Hematopoietic multipotent progenitor cell treated with erythropoietin and hydrocortisone succinate and interleukin-3 and kit ligand, for 4 days (in vitro differentiated cells): ENCODE data around the gene AUTS2.
A peak's percentile ranks its signal among the peaks of the same experiment; 100 is the strongest.

Source experiments
- DNase-seq: peaks from one replicate; pipeline ENCODE4 v3.0.0-alpha.2; 2015

AUTS2 gene

GRCh38 chr7:70098133-70098561 lies 499.9 kb downstream of the AUTS2 start:
- peak; percentile 17 for DNase-seq

- DNase-seq: no peak
Measured at GRCh38 chr7:70098905-70099672, 500.8 kb downstream of the AUTS2 start.

DNA sequence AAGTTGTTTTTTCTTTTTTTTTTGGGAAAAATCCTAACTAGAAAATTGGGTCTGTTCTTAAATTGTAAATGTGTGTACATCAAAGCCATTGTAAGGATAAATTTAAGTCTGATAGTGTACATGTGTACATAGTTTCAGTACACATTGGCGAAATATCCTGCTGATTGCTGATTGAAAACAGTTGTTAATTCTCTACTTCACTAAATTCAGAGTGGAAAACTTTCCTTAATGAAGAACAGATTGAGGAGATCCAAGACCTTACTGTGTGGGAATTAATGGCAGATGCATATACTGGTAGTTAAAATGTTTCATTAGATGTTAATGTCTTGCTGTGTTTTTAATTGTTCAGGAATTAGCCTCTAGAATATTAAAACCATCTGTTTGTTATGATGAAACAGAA lies 506.0 kb downstream of the AUTS2 start:
- no peak for DNase-seq

DNA sequence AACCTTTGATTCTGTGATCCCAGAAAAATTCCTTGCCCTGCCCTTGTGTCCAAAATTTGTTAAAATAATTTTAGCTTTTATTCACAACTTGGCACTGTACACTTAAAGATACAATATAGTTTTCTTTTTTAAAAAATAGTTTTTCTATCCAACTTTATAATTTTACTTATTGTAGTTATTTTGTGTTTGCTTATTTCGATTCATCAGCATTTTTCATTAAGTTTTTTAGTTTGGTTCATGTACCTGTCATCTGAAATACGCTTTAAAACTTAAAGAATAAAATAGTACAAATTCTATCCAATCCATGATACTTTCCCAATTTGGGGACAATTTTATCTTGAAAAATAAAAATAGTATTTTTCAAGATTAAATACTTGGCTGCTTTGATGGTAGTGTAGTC lies 514.8 kb downstream of the AUTS2 start:
- DNase-seq: no peak

- no peak for DNase-seq
Measured at GRCh38 chr7:70113536-70113935, 515.3 kb downstream of the AUTS2 start.

DNA sequence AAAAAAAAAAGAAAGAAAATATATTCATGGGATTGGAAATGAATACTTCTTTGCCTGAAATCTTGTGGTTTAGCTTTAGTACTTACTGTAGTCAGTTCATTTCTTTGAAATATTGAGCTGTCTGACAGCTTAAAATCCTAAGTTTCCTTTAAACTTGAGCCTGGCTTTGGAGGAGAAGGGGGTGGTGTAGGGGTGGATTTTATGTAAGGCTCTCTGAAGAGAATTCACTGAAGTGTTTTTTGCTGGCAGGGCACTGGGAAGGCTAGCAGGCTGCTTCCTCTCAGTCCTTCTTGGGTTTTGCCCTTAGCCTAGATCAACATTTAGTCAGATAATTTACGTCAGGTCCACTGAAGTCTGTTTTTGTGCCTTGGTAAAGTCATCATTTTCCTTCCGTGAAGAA lies 516.5 kb downstream of the AUTS2 start:
- DNase-seq: no peak

DNA sequence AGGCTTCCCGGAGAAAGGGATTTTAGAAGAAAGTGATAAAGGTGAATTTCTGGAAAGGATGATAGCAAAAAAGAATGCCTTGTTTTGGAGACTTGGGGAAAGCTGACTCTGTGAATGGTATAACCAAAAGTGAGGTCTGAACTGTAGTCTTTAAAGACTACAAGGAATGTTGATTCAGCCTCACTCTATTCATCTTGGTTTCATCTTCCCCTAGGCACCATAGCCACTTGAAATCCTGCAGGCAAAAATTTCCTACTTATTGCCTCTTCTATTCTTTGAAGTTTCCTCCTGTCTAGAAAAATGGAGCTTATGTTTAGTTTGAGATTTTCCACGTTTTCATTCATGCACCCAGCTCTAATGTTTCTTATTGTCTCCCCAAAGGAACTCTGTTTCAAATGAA lies 518.0 kb downstream of the AUTS2 start:
- no peak for DNase-seq

DNA sequence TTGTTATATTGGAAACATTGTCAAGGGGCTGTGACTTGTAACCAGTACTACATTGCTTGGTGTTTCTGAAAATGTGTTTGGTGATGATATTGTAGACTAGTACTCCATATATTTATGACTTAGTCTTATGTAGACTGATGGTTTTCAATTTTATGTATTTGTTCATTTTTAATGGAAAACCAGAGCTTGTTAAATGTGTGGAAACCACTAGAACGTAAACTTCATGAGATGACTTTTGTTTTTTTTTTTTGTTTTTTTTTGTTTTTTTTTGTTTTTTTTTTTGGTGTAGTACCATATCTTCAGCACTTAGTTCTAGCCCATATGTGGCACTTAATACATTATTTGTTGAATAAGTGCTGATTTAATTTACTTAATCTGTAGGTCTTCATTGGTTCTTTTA lies 518.6 kb downstream of the AUTS2 start:
- no peak for DNase-seq

DNA sequence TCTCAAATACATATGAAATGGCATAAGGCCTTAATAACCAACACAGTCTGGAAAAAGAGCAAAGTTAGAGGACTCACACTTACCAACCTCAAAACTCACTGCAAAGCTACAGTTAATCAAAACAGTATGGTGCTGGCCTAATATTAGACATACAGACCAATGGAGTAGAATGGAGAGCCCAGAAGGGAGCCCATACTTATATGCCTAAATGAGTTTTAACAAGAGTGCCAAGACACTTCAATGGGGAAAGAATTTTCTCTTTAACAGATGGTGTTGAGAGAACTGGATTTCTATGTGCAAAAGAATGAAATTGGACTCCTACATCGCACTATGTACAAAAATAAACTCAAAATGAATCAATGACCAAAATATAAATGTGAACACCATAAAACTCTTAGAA lies 522.6 kb downstream of the AUTS2 start:
- no peak for DNase-seq

DNA sequence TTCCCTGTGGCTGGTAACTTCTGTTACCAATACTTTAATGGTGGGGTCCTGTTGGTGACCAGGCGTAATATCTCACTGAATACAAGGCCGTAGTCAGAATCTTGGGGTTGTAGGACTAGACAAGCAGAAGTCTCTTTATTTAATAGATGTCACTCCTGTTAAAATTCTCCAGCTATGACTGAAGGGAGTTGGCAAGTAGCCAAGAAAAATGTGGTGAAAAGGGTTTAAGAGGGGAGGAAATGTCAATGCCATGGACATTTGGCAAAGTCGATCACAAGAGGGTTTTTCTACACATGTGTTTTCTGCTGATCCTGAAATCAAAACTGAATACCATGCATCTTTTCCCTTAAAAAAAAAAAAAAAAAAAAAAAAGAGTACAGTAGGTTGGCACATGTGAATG lies 533.5 kb downstream of the AUTS2 start:
- DNase-seq: peak; percentile 54

GRCh38 chr7:70132226-70132851 lies 534.1 kb downstream of the AUTS2 start:
- no peak for DNase-seq

DNA sequence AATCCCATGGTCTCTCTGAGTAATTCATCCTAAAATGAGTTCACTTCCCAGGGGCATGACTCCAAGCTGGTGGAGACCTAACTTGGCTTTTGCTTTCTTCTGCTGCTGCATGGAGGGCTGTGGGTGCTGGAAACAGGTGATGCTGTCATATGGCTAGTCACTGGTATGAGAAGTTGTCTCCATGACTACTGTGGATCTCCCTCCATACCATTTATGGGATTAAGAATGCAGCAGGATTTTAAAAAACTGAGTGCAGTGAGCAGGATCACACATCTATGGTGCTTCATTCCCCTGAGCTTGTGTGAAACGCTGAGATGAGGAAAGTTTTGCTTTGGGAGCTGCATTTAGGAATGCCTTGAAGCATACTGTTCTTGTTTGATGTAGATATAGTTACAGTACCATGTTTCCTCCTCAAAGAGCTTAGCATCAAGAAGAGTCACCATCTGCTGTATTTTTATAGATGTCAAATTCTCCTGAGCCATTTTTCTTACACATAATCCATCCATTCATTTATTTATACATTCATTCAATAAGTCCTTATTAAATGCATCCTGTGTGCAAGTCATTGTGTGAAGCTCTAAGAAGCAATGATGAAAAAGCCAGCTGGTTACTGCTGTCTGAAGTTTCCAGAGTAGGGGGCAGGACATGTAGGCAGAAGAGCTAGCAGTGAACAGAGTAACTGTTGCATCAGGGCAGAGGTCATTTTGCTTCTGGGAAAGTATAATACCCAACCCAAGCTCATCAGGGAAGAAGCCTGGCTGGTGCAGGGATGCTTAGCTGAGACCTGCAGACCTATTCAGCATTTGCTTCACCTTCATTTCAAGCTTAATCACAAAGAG lies 534.8 kb downstream of the AUTS2 start:
- no peak for DNase-seq

DNA sequence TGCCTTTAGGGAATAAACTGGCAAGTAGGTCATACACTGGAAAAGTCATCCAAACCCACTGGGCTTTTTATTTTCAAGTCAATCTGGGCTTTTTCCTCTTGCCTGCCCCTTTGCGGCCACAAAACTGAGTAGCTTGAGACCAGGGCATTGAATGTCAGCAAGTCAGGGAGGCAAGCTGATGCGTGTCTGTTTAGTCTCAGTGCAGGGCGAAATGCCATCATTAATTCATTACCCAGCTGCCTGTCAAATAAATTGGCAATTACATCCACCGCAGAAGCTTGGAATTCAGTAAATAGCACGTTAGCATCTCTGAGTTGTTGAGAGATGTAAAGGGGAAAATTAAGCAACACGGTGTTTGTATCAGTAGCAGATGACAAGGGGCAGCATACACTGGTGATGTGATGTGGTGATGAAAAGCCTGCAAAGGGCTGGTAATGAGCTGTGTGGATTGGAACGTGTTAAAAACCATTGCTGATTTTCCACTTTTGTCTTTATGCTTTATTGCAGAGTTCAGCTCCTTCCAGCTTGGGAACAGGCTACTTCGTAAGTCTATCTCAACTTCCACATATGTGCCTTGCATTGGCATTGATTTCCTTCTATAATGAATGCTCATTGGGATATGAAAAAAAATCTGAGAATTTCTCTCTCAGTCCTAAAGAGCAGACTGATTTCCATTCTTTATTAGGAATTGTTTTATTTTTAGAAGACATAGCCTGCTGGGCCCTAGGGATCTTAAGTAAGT lies 535.9 kb downstream of the AUTS2 start:
- no peak for DNase-seq

- no peak for DNase-seq
Measured at GRCh38 chr7:70135656-70136055, 537.4 kb downstream of the AUTS2 start.

DNA sequence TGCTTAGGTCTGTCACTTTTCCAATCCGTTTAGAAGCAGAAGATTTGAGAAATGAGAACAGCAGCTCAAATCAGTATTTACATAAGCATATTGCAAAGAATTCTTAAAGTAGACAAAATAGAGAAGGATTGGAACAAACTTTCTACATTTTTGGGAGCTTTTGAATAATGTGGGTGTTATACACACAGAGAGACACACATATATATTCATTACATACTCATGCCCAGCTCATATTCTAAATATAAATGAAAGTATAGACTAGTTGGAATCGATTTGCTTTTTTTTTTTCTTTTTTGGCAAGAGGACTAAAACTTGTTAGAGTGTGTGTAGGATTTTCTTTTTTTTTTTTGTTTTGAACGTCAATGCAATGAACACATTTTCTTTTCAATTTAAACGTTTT lies 538.9 kb downstream of the AUTS2 start:
- no peak for DNase-seq

DNA sequence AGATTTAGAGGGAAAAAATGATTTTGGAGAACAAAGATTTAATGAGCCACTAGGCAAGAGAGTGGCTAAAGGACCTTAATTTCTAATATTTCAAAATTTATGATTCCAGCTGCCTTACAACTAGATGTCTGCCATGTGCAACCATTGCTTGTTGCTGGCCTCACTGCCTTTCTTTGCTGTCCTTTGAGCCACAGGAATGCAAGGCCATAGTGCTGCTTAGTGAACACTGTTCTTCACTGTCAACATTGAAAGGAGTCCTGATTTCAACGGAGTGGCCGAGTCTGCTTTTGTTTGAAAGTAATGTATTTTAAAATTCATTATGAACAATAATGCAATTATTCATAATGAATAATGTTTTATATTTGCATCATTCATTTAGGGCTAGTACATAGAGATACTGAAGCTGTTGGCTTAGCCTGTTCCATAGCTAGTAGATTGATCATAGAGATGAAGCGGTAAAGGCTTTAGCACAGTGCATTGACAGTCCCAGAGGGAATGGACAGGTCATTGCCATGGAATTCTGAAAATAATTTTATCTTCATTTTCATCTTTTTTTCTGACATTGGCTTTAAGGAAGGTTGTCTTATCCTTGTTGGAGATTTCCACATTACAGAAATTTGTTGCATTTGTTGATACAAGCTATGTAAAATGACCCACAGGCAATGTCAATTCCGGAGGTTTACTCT lies 544.1 kb downstream of the AUTS2 start:
- DNase-seq: no peak

DNA sequence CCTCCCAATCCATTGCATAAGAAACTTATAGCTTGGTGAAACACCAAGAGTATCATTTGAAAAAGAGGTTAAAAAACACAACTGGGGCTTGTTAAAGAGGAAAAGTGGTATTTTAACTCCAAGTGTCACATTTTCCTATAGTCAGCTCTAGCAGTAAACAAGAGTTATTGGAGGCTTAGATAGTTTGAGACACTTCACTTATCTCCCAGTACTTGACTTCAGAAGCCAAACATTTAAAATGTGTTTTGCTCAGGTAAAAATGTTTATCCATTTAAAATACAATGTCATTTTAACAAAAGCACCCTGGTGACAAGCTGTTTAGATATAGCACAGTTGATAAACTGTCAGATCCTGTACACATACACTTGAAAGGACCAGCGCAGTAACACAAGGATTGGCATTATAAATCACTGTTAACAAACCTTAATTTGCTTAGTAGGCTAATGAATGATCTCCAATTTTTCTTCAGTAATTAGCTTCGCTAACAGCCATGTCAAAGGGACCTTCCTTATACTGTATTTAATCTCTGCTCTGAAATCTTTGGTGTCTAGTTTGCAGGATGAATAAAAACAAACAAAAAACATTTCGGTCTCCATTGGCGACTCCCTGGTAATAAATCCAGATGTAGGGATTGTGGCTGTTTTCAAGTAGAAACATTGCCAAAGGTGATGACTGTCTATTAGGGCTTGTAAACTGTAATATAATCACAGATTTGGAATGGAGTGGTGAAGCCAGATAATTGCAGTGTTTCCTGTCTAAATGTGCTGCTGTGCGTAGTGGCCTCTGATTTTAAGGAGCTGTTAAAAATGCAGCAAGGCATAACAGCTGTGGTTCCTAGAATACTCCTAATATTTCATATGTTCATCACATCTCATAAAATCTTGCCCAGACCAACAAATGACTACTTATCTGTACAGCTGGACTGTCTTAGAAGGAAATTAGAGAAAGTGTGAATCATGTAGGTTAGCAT lies 545.1 kb downstream of the AUTS2 start:
- no peak for DNase-seq

DNA sequence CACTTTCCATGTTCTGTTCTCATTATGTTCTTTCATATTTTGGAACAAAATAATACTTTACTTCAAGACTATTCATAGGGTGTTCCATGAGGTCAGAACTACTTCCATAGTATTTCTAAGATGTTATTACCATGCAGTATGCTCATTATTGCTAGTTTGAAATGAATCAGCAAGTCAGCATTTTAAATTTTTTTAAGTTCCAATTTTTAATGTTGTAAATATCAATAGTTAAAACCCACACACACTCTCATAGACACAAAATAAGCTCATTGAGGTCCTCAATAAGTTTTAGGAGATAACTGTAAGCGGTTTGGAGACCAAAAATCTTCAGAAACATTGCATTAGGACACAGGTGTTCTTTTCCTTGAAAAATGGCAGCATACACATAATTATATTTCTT lies 550.7 kb downstream of the AUTS2 start:
- DNase-seq: no peak

DNA sequence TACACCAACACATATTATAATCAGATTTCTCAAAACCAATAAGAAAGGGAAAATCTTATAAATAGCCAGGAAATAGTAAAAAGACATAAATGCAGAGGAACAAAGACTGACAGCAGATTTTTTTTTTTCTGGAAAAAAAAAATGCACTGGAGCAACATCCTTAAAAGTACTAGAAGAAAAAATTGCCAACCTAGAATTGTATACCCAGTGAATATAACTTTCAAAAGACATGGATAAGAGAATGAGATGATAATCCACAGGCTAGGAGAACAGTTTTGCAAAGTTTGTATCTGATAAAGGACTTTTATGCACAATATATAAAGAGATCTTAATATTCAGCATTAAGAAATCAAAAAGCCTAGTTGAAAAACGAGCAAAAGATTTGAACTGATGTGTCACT lies 554.0 kb downstream of the AUTS2 start:
- DNase-seq: no peak

GRCh38 chr7:70153933-70154332 lies 555.7 kb downstream of the AUTS2 start:
- DNase-seq: no peak

DNA sequence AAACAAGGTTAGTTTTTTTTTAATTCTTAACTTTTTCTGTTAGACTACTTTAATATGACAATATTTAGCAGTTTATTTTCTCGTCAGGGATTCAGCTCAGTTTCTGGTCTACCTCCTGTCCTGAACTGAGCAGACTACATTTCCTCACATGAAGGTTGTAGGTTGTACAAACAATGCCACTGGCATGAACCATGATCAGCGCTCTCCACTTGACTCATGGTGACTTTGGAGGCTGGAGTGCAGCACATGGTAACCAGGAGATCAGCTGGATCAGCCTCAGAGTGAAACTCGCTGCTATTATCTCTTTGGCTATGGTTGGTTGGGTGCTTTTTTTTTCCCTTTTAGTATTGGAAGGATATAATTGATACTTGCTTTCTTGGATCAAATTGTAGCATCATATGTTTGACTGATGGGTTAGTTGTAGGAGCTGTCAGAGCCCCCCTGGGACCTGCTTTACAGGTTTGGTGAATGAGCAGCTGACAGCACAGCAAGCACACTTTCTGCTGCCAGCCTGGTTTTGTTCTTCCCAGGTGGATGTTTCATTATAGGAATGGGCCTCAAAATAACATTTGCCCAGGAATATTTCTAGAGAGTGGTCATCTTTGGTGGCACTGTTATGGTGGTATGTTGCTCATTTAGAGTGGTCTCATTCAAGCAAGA lies 556.4 kb downstream of the AUTS2 start:
- DNase-seq: no peak
